ENCODE results near the gene RFTN1. TPM values are rescaled to one million over a fixed set of nuclear protein-coding genes. Genes with fewer than 3 reads are reported as not detected.

RFTN1 gene
- total and polyA plus RNA-seq, 9 of the 15 experiments (the other 6 are each of a cell fraction or from before 2014, with no cell fraction given) = 0.08 to 0.51 (median 0.11) TPM; not detected in 6

- no peak overlapping the region for H3K4me3 ChIP-seq
- ATAC-seq = no peak
- FAIRE-seq = no peak
- H3K36me3 ChIP-seq (ENCODE audit: control insufficient read depth, insufficient read depth, low read length) = no peaks in the 10 kb centered on the region
- ChIA-PET CTCF (ENCODE audit: low intra/inter-chr PET ratio) (no interaction called here), POLR2A (no interaction called here)
- H3K9ac ChIP-seq (ENCODE audit: insufficient read depth in 1 of 2, low read depth in 2 of 2, low read length in 2 of 2) = no peak overlapping the region
- H3K27ac ChIP-seq (ENCODE audit: extremely low read depth, low read depth, low read length) = no peak overlapping the region
- H3K9me1 ChIP-seq (ENCODE audit: control insufficient read depth, insufficient read depth, low read length) = no peaks in the 10 kb centered on the region
- H3K4me1 ChIP-seq (replicated peaks in 1 of 2; ENCODE audit: control insufficient read depth in 2 of 2, insufficient read depth in 2 of 2, low read length in 2 of 2) = peaks cover 0 to 15% of the 10 kb centered on the region in 2 experiments; a peak in 2 of 5 replicates
- H3K79me2 ChIP-seq (ENCODE audit: control insufficient read depth, insufficient read depth, low read length) = no peaks in the 10 kb centered on the region
- H2AFZ ChIP-seq (ENCODE audit: low read depth, low read length) = no peak overlapping the region
- intact Hi-C loops (cut with micrococcal nuclease) (no loop called here), in situ Hi-C loops (cut with MboI) (no loop called here)
- H3K4me2 ChIP-seq (ENCODE audit: insufficient read depth, low read length) = no peak overlapping the region
- no peaks in the 10 kb centered on the region for H4K20me1 ChIP-seq (replicated peaks; ENCODE audit: control insufficient read depth, insufficient read depth, low read length)
- no peaks in the 10 kb centered on the region for H3K9me3 ChIP-seq (replicated peaks; ENCODE audit: control insufficient read depth, insufficient read depth, low read depth, low read length)
- TF ChIP-seq ZNF197 (CRISPR knock-in tag; IDR thresholded peaks at IDR 0.05; ENCODE audit: low read depth) = no peak
- peak; percentile 45; the same call in 1 of the 2 replicates for TF ChIP-seq SPI1 (IDR thresholded peaks at IDR 0.05; ENCODE audit: borderline replicate concordance, low read depth, low read length)
- TF ChIP-seq ZBTB26 (CRISPR knock-in tag; IDR thresholded peaks at IDR 0.05) = no peak
- no peak for TF ChIP-seq ZNF592 (IDR thresholded peaks at IDR 0.05)
- no peak for TF ChIP-seq DACH1 (IDR thresholded peaks at IDR 0.05; ENCODE audit: partially characterized antibody)
- TF ChIP-seq L3MBTL2 (IDR thresholded peaks at IDR 0.05) = no peak
- TF ChIP-seq ELF2 (CRISPR knock-in tag; IDR thresholded peaks at IDR 0.05) = no peak
- DNase-seq (ENCODE audit: extremely low read depth in 1 of 4, low spot score in 3 of 4) = no peak
- 0% methylated on average over 10 of the region's 10 CpGs for WGBS (ENCODE audit: insufficient coverage, low coverage, missing lambda C conversion rate)
- peaks cover 42 to 56% of the 10 kb centered on the region in 2 experiments for H3K27me3 ChIP-seq (ENCODE audit: control insufficient read depth in 2 of 2, insufficient read depth in 2 of 2, low read length in 2 of 2)
- BruUV-seq (replicated peaks) = no TSS peak
Observed at GRCh38 chr3:16509721-16510619, 3.5 kb downstream of the RFTN1 start.
